GM12873 (cell line): ENCODE measurements around the gene MYORG.

Source experiments
- TF ChIP-seq, protein P1 (sequence below): IDR thresholded peaks from 2 replicates; pipeline ENCODE4 v1.5.1; 2012; ENCODE audit warnings: low read depth, mild to moderate bottlenecking, moderate library complexity, low read length, control low read depth; ENCODE audit not compliant: insufficient read depth; ENCODE audit errors: missing control alignments

MYORG gene

DNA sequence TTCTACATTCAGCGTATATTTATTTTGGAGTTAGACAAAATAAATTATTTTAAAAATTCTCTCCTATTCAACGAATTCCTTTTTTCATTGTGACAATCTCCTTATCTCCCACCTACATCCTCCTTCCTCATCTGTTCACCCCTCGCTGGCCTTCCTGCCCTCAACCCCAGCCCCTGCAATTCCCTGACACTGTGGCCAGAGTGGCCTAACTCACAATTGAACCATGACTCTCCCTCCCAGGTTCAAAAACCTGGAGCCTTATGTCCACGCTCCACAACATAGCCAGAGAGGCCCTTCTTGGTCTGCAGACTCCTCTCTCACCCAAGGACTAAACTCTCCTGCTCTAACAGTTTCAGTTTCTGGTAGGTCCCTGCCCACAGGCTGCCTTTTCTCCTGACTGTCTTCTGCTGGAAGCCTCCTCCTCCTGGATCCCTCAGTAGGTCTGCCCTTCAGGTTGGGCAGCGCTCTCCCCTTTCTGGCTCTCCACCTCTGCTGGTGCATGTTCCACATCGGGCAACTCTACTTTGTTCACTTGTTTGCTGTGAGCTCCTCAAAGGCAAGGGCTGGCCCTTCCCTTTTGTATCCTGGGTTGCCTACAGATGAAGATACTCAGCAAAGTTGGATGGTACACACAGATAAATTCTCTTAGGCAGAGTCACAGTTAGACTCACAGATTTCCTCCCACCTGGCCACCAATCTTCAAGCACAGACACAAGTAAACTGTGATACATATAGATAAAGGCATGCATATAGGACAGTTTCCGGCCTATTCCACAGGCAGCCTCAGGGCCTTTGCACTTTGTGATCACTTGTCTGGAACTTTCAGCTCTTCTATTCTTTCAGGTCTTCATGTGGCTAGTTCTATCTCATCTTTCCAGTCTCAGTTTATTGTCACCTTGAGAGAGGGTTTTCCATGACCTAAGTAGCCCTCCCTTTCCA is 19.8 kb upstream of the MYORG start:
- TF ChIP-seq, protein P1, sequence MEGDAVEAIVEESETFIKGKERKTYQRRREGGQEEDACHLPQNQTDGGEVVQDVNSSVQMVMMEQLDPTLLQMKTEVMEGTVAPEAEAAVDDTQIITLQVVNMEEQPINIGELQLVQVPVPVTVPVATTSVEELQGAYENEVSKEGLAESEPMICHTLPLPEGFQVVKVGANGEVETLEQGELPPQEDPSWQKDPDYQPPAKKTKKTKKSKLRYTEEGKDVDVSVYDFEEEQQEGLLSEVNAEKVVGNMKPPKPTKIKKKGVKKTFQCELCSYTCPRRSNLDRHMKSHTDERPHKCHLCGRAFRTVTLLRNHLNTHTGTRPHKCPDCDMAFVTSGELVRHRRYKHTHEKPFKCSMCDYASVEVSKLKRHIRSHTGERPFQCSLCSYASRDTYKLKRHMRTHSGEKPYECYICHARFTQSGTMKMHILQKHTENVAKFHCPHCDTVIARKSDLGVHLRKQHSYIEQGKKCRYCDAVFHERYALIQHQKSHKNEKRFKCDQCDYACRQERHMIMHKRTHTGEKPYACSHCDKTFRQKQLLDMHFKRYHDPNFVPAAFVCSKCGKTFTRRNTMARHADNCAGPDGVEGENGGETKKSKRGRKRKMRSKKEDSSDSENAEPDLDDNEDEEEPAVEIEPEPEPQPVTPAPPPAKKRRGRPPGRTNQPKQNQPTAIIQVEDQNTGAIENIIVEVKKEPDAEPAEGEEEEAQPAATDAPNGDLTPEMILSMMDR: no peak

DNA sequence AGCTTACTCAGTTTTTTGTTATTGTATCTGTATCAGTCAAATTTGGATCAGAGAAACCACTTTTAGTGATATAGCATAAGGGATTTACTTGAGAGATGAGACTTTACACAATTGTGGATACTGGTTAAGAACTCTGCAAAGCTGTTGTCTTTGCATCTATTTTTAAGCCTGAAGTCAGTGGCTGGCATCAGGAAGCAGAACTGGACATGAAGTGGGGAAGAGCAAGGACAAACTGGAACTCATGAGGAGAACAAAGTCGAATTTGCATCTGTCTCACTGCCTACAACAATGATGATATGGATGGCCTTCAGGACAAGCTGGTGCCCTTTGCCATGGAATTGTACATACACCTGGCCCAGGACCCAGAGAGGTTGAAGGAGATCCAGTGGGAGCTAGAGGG is 15.8 kb upstream of the MYORG start:
- TF ChIP-seq, protein P1: no peak

DNA sequence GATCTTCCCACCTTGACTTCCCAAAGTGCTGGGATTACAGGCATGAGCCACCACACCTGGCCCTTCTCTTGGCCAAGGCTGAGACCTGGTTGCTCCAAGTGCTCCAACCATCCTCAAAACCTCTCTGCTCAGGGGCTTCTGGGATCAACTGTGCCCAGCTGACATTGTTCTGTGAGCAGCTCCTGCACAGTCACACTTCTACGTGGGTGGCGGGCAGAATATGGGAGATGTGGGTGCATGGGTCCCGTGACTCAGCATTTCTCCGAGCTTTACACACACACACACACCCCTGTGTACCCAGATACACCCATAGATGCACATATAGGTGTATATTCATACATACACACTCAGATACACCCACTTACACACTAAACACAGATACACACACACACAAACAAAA is 10.5 kb upstream of the MYORG start:
- TF ChIP-seq, protein P1: no peak

GRCh38 chr9:34386656-34387055 is 10.0 kb upstream of the MYORG start:
- TF ChIP-seq, protein P1: no peak

GRCh38 chr9:34385561-34386230 is 9.0 kb upstream of the MYORG start:
- TF ChIP-seq, protein P1: no peak

GRCh38 chr9:34384368-34385165 is 7.9 kb upstream of the MYORG start:
- TF ChIP-seq, protein P1: no peak

DNA sequence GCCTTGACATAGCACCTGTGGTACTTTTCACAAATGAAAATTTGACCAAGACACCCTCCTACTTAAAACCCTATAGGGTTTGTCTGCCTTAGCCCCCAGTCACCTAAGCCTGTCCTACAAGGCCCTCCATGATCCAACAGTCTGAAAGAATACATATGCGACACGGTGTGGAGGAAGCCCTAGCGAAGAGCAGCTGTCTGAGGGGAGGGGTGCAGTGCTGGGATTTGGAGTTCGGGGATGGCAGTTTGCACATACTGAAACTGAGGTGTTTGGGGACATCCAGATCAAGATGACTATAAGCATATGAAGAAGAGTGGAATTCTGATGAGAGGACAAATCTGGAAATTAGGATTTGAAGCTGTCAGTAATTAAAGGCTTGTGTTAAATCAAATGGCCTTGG is 7.2 kb upstream of the MYORG start:
- TF ChIP-seq, protein P1: no peak
